Pancreas (tissue), 10 donors: ENCODE measurements around the gene FMNL2. TPM values are rescaled to one million over a fixed set of nuclear protein-coding genes. Genes with fewer than 3 reads are reported as not detected.

Experiments
- ATAC-seq, 4 donors: fragments of 200-7000 bp; cut with Tn5 transposase; one replicate each; pipeline versions ENCODE4 v1.8.0 to v1.9.1; 2020; ENCODE audit warnings: mild to moderate bottlenecking in 4 of 4, moderate library complexity in 4 of 4
- DNase-seq, 6 donors: peaks; one replicate each; pipeline ENCODE4 v3.0.0-alpha.2; 2020
- FAIRE-seq: peaks from 2 replicates; lab custom pipeline; 2012; peaks lifted over from hg19 to GRCh38; lab: Jason Lieb, UNC
- H3K27ac ChIP-seq, 4 donors: fragments of 200-600 bp; sonication (generic); 1 replicate in 3 of 4; 2 replicates in 1 of 4; pipeline versions ENCODE4 v1.5.0 to v1.8.0; 2020
- H3K27me3 ChIP-seq, 4 donors: fragments of 200-600 bp; one replicate each; pipeline ENCODE4 v1.8.0; 2021
- H3K36me3 ChIP-seq, 3 donors: fragments of 200-600 bp; sonication (generic) in 1 of 3; one replicate each; pipeline versions ENCODE4 v1.5.0 to v1.8.0; 2020 to 2021
- H3K4me1 ChIP-seq, 3 donors: fragments of 200-600 bp; one replicate each; pipeline ENCODE4 v1.8.0; 2021
- H3K4me3 ChIP-seq, 4 donors: fragments of 200-600 bp; sonication (generic) in 2 of 4; one replicate each; pipeline versions ENCODE4 v1.5.0 to v1.8.0; 2020 to 2021
- H3K9me3 ChIP-seq, 4 donors: fragments of 200-600 bp; one replicate each; pipeline ENCODE4 v1.8.0; 2021
- WGBS, 2 donors: extraction: QIAGEN DNeasy Blood & Tissue Kit; methylation state at CpG; one replicate each; pipeline ENCODE4 v1.1.7; 2013; 5-methylcytosine and 5-hydroxymethylcytosine counted together
- intact Hi-C, 3 donors: fragments of 100-400 bp; cut with DNase I; formaldehyde crosslinking; loops; one replicate each; pipeline versions ENCODE4 v1.11.1 to v1.14.2; 2022
- polyA plus RNA-seq, 2 donors: library from polyadenylated mRNA; stranded (reverse); fragments of 200-250 nt; gene quantifications; one replicate each; pipeline ENCODE4 v1.2.3, GENCODE V29; 2013
- total RNA-seq, 6 donors: library from RNA; stranded (reverse); fragmentation: NEBNext Ultra II Directional in 4 of 6; extraction: Animal tissue kit (Norgen Biotek cat#: 25700) in 4 of 6; gene quantifications; one replicate each; pipeline versions ENCODE4 v1.2.1 to v1.2.4, GENCODE V29; 2021 to 2023
- TF ChIP-seq, protein P1 (sequence below), 4 donors: fragments of 200-600 bp; sonication (generic) in 3 of 4; IDR thresholded peaks; one replicate each; pipeline versions ENCODE4 v1.5.0 to v1.8.0; 2021; ENCODE audit warnings: antibody characterized with exemption in 4 of 4
- donor health status: healthy with polysubstance abuse.
- donor health status: DM: no; HTN: no; CAD: no; lungs with moderate emphysema.
- donor health status: DM: no; HTN: no; CAD: no.
- donor health status: control.
- donor health status: control.
- donor health status: Bipolar disorder and iron deficiency.
- donor health status: DM: yes; HTN: yes; CAD: no.
- donor health status: DM: no; HTN: no; CAD: no.
- donor health status: DM: no; HTN: no; CAD: no.
- donor health status: DM: yes; HTN: yes; CAD: no.

Gene FMNL2
- total and polyA plus RNA-seq, 8 donors, result 7.5 to 22.3 (median 11.3) TPM

DNA sequence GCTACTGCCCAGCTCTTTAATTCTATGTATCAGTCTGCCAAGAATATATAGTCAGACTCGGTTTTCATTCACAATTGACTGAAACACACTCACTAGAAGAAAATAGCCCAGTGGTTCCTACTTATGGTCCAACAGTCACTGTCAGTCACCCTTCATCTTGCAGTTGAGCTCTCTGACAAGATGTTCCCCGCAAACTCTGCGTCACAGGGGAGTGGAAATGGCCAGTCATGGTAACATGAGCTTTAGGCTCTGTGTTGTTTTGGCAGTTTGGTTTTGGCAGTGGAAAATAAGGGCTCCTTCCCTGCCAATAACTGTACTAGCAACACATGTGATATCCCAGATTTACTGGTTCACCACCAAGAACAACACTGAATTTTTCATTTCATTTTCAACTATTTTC lies 259.8 kb downstream of the FMNL2 start:
- intact Hi-C loops, result no loop called here
- ATAC-seq (peak in 1 of 4 donors; percentile 37), DNase-seq (no peak), FAIRE-seq (no peak)
- no peaks in the 10 kb centered on the region for H3K36me3 ChIP-seq
- WGBS, 2 donors, result 55 to 64% methylated on average over 3 of the region's 3 CpGs
- H3K27ac ChIP-seq, result peak overlapping the region in 1 of 4 donors; percentile 15
- no peaks in the 10 kb centered on the region for H3K9me3 ChIP-seq
- no peaks in the 10 kb centered on the region for H3K4me1 ChIP-seq
- H3K27me3 ChIP-seq, result no peaks in the 10 kb centered on the region
- no peak overlapping the region for H3K4me3 ChIP-seq
- TF ChIP-seq, protein P1, sequence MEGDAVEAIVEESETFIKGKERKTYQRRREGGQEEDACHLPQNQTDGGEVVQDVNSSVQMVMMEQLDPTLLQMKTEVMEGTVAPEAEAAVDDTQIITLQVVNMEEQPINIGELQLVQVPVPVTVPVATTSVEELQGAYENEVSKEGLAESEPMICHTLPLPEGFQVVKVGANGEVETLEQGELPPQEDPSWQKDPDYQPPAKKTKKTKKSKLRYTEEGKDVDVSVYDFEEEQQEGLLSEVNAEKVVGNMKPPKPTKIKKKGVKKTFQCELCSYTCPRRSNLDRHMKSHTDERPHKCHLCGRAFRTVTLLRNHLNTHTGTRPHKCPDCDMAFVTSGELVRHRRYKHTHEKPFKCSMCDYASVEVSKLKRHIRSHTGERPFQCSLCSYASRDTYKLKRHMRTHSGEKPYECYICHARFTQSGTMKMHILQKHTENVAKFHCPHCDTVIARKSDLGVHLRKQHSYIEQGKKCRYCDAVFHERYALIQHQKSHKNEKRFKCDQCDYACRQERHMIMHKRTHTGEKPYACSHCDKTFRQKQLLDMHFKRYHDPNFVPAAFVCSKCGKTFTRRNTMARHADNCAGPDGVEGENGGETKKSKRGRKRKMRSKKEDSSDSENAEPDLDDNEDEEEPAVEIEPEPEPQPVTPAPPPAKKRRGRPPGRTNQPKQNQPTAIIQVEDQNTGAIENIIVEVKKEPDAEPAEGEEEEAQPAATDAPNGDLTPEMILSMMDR (IDR thresholded peaks at IDR 0.05), result no peak

DNA sequence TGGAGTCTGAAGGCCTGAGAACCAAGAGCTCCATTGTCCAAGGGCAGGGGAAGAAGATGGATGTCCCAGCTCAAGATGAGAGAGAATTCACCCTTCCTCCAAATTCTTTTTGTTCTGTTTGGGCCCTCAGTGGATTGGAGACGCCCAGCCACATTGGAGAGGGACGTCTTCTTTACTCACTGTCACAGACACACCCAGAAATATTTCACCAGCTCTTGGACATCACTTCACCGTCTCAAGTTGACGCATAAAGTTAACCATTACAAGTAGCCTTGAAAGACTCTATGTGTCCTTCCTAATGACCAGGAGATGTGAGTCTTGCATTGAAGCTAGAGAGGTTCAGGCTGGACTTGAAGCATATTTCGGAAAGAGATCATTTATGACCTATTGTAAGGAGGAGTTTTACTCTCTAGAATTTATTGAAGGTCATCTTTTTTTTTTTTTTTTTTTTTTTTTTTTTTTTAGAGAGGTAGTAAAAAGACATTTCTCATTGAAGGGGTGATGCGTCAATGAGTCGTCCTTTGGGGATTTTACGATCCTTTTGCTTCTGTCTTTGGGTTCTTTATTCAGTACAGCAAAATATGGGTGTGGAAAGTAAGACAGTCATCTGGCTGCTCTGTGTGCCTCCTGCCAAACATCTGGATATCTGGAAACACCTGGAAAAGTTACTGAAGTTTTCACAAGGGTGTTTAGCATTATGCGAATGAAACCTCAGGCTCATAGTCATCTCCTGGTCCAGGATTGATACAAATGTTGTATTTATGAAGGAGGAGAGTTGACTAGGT lies 264.2 kb downstream of the FMNL2 start:
- intact Hi-C loops, result no loop called here
- Histone ChIP-seq H3K9me3 (no peaks in the 10 kb centered on the region), H3K4me3 (no peak overlapping the region), H3K4me1 (no peaks in the 10 kb centered on the region), H3K27me3 (no peaks in the 10 kb centered on the region), H3K36me3 (no peaks in the 10 kb centered on the region), H3K27ac (no peak overlapping the region)
- ATAC-seq (no peak), FAIRE-seq (no peak), DNase-seq (no peak)
- TF ChIP-seq, protein P1 (IDR thresholded peaks at IDR 0.05), result no peak
- WGBS, 2 donors, result 91 to 93% methylated on average over 9 of the region's 9 CpGs

DNA sequence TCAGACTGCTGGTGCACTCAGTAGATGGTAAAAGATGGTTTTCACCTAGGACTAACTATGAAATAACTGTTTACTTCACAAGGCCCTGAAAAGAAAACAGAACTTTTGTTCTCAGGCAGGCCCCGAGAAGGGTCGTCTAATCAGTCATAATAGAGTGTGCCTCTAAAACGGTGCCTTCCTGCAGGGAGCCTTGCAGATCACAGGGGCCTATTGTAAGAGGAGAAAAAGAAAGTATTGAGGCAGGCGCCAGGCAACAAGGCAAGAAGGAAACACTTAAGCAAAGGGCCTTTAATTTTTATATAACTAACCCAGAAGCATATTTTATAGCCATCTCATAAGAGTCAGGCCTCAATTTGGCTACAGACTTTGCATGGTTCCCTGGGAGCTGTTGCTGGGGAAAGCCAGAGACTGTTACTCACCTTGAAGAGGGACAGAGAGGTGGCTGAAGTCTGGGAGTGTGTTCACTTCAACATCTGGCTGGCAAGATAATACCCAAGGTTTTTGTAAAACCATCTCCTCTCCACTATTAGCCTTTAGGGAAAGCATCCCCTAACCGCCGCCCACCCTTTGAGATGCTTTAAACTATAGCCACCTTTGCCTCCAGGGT lies 265.2 kb downstream of the FMNL2 start:
- intact Hi-C loops, result no loop called here
- no peak for ATAC-seq
- Histone ChIP-seq H3K36me3 (no peaks in the 10 kb centered on the region), H3K27ac (no peak overlapping the region), H3K4me1 (no peaks in the 10 kb centered on the region), H3K9me3 (no peaks in the 10 kb centered on the region), H3K4me3 (no peak overlapping the region), H3K27me3 (no peaks in the 10 kb centered on the region)
- WGBS, 2 donors, result 85 to 86% methylated on average over 6 of the region's 6 CpGs
- FAIRE-seq, result no peak
- no peak for DNase-seq
- TF ChIP-seq, protein P1 (IDR thresholded peaks at IDR 0.05), result no peak

DNA sequence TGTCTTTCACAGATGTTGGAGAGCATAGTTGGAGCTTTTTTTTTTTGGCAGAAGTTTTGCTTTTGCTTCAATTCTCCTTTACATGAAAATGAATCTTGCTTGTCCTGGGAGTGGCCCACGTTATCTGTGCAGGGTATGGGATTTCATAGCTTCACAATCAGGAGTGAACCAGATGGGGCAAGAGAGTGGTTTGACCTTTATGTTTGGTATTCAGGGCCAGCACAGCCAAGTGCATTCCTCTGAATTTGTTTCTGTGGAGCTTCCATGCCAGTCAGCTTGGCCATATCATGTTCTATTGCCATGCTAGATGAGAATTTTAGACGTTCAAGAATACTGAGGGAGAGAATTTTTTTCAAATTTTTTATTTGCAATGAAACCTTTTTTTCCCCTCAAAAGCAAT lies 265.7 kb downstream of the FMNL2 start:
- FAIRE-seq (no peak), ATAC-seq (no peak), DNase-seq (no peak)
- 77 to 85% methylated on average over 2 of the region's 2 CpGs for WGBS, 2 donors
- intact Hi-C loops, result no loop called here
- Histone ChIP-seq H3K27me3 (no peaks in the 10 kb centered on the region), H3K27ac (no peak overlapping the region), H3K36me3 (no peaks in the 10 kb centered on the region), H3K4me1 (no peaks in the 10 kb centered on the region), H3K4me3 (no peak overlapping the region), H3K9me3 (no peaks in the 10 kb centered on the region)
- TF ChIP-seq, protein P1 (IDR thresholded peaks at IDR 0.05), result no peak

DNA sequence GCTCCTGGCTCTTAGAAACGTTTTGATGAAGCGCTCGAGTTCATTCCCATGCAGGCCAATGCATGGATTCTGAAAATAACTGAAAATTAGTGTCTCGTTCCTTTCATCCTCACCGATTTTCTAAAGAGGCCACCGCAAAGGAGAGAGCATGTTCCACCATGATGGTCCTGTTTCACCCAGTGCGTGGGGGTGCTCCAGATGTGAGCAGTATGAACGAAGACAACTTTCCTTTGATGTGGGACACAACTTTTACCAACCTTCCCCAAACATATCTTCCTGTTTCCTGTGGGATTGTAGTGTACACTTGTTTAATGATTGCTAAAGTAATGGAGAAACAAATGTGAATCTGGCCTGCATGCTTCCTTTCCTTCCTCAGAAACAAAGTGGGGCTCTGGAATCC lies 267.8 kb downstream of the FMNL2 start:
- ATAC-seq (no peak), DNase-seq (no peak), FAIRE-seq (no peak)
- Histone ChIP-seq H3K9me3 (no peaks in the 10 kb centered on the region), H3K27ac (no peak overlapping the region), H3K4me3 (no peak overlapping the region), H3K4me1 (no peaks in the 10 kb centered on the region), H3K36me3 (no peaks in the 10 kb centered on the region), H3K27me3 (no peaks in the 10 kb centered on the region)
- TF ChIP-seq, protein P1 (IDR thresholded peaks at IDR 0.05), result no peak
- 86 to 90% methylated on average over 8 of the region's 8 CpGs for WGBS, 2 donors
- intact Hi-C loops, result no loop called here
